ENCODE results near the gene ITGB5.

GRCh38 chr3:124765197-124765840 lies 121.8 kb downstream of the ITGB5 start:
- no peak for TF ChIP-seq POLR2AphosphoS5 (IDR thresholded peaks at IDR 0.05; ENCODE audit: low read depth, low read length)
- no peak for TF ChIP-seq REST (IDR thresholded peaks at IDR 0.05; ENCODE audit: insufficient read depth in 1 of 2, low read depth in 2 of 2, low read length in 2 of 2)

All from PFSK-1 (cell line).